NCI-H446 (cell line): ENCODE measurements around the gene PGAM5.
"Not testable (repeated sequence)": the region's sequence is repeated elsewhere in the genome, so short reads cannot be mapped to it uniquely, and the experiment has no call there.

Experiments
- DNase-seq, 2 experiments: peaks; one replicate each; lab custom pipeline; 2025; lab: John Stamatoyannopoulos, UW

Gene PGAM5

DNA sequence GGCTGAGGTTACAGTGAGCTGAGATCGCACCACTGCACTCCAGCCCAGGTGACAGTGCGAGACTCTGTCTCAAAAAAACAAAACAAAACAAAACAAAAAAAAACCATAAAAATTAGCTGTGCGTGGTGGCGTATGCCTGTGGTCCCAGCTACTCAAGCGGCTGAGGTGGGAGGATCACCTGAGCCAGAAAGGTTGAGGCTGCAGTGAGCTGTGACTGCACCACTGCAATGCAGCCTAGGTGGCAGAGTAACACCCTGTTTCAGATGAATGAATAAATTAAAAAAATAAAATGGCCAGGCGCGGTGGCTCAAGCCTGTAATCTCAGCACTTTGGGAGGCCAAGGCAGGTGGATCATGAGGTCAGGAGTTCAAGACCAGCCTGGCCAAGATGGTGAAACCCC lies 43.0 kb downstream of the PGAM5 start:
- DNase-seq: not testable (repeated sequence)

DNA sequence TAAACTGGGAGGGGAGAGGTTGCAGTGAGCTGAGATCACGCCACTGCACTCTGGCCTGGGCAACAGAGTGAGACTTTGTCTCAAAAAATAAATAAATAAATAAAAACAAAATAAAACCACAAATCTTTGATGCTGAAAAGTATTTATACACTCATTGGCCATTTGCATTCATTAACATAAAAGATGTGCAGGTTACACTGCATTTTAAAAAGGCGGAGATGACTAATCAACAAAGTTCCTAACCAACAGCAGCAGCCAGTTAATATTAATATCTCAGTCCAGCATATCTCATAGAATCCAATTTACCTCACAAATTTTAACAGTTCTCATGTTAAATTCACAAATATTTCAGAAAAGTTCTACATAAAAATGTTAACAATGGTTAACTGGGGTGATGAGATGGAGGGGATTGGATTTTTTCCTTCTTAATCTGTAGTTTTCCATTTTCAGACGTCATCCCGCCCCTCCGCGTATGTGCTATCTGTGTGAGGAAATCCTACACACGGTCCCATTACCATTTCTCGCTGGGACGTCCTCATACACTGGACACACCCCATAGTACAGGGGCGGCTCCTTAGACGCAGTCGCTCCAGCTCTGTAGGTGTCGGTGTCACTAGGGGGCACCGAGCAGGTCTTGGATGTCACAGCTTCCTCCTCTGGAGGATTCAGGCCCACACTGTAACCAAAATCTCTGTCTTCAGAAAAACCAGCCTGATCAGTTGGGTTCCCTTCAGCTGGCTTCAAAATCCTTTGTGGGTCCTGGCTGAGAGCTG lies 43.7 kb downstream of the PGAM5 start:
- DNase-seq: no peak

DNA sequence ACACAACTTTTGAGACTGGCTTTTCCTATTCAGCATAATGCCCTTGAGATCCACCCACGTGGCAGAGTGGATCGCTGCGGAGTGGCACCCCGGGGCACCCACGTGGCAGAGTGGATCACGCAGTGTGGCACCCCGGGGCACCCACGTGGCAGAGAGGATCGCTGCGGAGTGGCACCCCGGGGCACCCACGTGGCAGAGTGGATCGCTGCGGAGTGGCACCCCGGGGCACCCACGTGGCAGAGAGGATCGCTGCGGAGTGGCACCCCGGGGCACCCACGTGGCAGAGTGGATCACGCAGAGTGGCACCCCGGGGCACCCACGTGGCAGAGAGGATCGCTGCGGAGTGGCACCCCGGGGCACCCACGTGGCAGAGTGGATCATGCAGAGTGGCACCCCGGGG lies 48.2 kb downstream of the PGAM5 start:
- DNase-seq: not testable (repeated sequence)

DNA sequence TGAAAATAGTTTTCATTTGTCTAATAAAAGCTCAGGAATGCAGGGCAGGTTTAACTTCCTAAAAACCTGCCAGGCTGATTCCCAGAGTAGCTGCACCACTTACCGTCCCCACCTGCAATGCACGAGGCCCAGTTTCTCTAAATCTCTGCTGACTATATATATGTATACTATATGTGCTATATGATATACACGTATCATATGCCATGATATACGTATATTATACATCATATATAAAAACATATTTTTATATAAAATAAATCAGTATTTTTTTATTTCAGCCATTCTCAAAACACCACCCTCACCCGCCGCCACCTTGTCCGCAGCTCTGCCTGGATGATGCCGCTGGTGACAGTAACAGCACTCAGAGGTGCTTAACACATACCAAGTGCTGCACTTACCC lies 48.7 kb downstream of the PGAM5 start:
- no peak for DNase-seq

DNA sequence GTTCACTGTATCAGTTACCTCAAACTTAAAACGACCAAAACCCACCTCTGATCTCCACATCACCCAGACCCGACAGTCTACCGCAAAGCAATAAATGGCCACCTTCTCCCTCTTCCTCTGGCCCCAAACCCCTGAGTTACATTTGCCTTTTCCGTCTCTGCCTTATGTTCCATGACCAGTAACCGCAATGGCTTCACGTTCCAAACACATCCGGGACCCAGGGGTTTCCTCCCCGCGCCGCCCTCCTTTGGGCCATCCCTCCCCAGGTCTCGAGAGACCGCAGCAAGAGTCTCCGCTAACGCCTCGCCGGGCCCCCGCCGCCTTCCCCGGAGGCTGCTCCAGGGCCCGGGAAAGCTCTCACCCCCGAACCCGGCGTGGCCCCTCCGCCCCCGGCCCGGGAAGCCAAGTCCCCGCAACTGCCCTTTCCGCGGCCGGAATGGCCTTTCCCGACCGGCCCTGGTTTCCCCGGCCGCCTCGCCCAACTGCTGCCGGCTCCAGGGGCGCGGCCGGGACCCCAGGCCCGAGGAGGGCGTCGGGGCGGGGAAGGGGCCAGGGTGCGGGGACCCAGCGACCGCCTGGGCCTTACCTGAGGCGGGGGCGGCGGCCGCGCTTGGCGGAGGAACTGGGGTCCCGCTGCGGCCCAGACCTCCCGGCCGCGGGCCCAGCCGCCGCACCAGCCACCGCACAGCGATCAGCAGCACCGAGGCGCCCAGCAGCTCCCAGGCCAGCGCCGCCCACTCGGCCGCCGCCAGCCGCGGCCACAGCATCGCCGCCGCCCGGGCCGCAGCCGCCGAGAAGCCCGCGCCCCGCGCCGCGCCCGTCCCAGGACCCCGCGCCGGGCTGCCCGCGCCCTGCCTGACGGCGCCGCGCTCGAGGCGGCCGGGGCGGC lies 50.6 kb downstream of the PGAM5 start, which contains the start of gene ANKLE2:
Gene ANKLE2 (minus strand): TSS at position 801 of the 889 bp plus-strand sequence. CDS start 34 bp downstream, at position 767.
- DNase-seq: peak in 1 of 2 experiments; percentile 61

DNA sequence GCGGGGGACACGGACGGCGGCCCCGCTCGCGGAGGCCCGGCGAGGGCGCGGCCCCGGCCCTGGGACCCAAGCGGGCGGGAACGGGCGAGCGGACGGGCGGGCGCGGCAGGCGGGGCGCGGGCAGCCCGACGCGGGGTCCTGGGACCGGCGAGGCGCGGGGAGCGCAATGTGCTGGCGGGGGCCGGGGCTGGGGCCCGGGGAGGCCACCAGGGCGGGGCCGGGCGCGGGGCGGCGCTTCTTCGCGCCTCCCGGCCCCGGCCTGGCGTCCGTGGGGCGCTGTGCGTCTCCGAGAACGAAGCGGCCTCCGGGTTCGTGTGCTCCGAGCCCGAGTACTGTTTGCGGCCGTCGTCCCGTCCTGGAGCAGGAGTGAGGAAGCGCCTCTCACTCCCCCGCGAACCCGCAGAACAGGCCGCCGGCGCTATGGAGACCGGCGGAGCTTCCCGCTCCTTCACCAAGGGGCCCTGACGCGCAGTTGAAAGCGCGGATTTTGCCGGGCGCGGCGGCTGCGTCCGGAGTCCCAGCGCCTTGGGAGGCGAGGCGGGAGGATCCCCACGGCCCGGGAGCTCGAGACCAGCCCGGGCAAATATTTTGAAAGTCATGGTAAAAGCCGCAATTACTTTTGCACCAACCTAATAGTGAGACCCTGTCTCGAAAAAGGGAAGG lies 51.4 kb downstream of the PGAM5 start:
- peak; percentile 12 to 90 for DNase-seq

DNA sequence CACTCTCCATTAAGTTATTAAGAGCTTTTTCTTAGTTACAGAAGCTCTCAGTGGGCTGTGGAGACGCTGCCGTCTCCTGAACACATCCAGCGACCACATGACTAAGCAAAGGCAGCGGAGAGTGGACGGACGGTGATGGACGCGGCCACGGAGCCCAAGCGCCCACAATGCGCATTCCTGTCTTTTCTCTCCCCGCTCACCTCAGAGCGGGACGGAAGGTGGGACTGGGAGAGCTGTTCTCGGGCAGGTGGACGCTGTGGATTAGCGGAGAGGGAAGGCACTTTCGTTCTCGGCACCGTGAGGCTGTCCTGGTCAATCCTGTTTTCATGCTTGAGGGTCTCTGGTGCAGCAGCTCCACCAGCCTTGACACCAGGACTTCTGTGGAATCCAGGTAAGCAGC lies 53.6 kb downstream of the PGAM5 start:
- DNase-seq: no peak

DNA sequence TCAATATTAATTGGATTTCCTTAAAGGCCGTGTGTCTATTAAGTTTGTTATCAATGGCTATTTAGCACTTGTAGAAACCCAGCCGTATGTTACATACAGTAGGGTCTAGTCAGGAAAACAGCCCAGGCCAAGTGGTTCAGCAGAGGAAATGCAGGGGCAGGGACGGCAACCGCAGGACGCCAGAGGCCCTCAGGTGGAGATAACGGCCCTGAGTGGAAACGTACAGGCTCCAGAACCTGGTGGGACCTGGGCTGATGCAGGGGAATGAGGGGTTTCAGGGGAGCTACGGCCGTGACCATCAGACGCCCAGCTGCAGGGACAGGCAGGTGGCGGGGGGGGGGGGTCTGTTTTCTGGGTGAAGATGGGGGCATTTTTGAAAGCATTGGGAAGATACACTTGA lies 54.7 kb downstream of the PGAM5 start:
- DNase-seq: no peak

DNA sequence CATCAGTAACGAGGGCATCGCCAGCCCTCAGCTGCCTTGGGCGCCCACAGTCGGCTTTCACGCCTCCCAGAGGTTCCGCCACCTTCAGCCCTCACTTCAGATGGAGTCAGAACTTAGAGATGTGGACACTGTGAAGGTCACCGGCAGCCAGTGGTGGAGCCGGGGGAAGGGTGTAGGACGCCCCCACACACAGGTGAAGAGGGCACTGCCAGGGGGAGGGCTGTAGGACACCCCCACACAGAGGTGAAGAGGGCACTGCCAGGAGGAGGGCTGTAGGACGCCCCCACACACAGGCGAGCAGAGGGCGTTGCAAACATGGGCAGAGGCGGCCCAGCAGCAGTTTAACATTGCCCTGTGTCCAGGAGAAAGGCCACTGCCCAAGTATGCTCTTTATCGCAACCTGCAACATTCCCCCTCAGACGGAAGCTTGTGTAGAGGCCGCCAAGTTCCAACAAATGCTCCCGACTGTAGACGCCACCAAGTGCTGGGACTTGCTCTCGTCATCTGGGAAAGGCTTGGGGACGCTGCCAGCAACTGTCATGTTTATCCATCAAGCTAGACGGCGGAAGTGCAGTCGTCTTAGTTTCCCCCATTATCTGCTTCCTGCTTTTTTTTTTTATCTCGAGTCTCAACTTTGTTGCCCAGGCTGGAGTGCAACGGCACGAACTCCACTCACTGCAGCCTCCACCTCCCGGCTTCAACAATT lies 55.9 kb downstream of the PGAM5 start:
- no peak for DNase-seq

DNA sequence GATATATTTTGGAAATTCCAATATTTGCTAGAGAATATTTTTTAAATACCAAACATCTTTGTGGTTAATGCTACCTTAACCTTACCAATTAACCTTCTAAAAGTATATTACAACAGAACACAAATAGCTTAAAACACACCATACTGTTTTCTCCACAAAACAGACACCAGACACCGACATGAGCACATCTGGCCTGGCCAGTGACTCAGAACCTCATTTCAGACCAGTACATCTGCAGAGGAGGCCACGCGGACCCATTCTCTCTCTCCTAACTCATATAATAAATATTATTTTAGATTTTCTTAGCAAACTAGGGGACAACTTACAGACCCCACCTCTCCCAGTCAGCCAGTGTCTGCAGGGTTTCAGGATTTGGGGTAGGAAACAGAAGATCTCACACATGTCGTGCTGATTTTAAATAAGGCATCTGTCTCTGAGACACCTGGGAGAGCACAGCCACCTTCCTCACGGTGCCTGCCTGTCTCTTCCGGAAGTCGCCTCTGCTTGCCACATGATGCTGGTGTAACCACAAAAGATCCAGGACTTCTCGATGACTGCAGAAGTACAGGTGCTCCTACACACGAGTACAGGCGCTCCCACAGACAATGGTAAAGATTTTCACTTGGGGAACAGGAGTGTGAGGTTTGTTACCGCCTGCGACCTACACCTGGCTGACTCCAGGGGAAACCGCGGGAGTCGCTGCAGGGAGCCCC lies 60.6 kb downstream of the PGAM5 start:
- no peak for DNase-seq
